PC-9 (cell line): ENCODE data around the gene R3HDML. TPM values are rescaled to one million over a fixed set of nuclear protein-coding genes. Genes with fewer than 3 reads are reported as not detected.

Experiments
- BruUV-seq: library from RNA; stranded (reverse); fragments of 400-500 nt; replicated peaks from 2 replicates; lab custom pipeline; 2021; lab: Mats Ljungman, UMichigan
- CTCF ChIA-PET: fragments of 300-600 bp; sonication (Branson Sonifier 250); formaldehyde crosslinking; loops from one replicate; lab custom pipeline; 2022; ENCODE audit warnings: antibody characterized with exemption; lab: Charles Lee
- POLR2A ChIA-PET: fragments of 300-600 bp; sonication (Branson Sonifier 250); formaldehyde crosslinking; loops from one replicate; lab custom pipeline; 2022; ENCODE audit warnings: antibody characterized with exemption; ENCODE audit not compliant: unreplicated experiment; lab: Charles Lee
- DNase-seq, 2 experiments: peaks; one replicate each; pipeline versions ENCODE4 v3.0.0 to v3.0.0-alpha.2; 2015 to 2022; ENCODE audit warnings: mixed read lengths in 1 of 2
- H2AFZ ChIP-seq: fragments of 200-600 bp; sonication (generic); 2 replicates; pipeline ENCODE4 v1.8.1; 2017; ENCODE audit warnings: antibody characterized with exemption
- H3F3A ChIP-seq: fragments of 200-600 bp; sonication (generic); 2 replicates; pipeline ENCODE4 v1.8.1; 2017; ENCODE audit warnings: antibody characterized with exemption, mild to moderate bottlenecking, low read depth; ENCODE audit not compliant: insufficient read depth
- H3K27ac ChIP-seq: fragments of 200-600 bp; sonication (generic); 2 replicates; pipeline ENCODE4 v1.6.1; 2016; ENCODE audit warnings: mixed run types
- H3K27me3 ChIP-seq: fragments of 200-600 bp; sonication (generic); 2 replicates; pipeline ENCODE4 v1.6.1; 2016; ENCODE audit warnings: low read depth, mixed run types; ENCODE audit not compliant: insufficient read depth
- H3K36me3 ChIP-seq: fragments of 200-600 bp; sonication (generic); 2 replicates; pipeline ENCODE4 v1.6.1; 2016; ENCODE audit warnings: low read depth, mixed run types
- H3K4me1 ChIP-seq: fragments of 200-600 bp; sonication (generic); replicated peaks from 2 replicates; pipeline ENCODE4 v1.6.1; 2016; ENCODE audit warnings: mixed run types; ENCODE audit not compliant: insufficient read depth
- H3K4me2 ChIP-seq: fragments of 200-600 bp; sonication (generic); 2 replicates; pipeline ENCODE4 v1.6.1; 2017; ENCODE audit warnings: mixed run types
- H3K4me3 ChIP-seq: fragments of 200-600 bp; sonication (generic); 2 replicates; pipeline ENCODE4 v1.6.1; 2016; ENCODE audit warnings: mixed run types
- H3K79me2 ChIP-seq: fragments of 200-600 bp; sonication (generic); 2 replicates; pipeline ENCODE4 v1.6.1; 2017; ENCODE audit warnings: low read depth, mixed run types
- H3K9me2 ChIP-seq: fragments of 200-600 bp; sonication (generic); 2 replicates; pipeline ENCODE4 v1.8.1; 2017; ENCODE audit warnings: mild to moderate bottlenecking; ENCODE audit not compliant: insufficient read depth
- H3K9me3 ChIP-seq: fragments of 200-600 bp; sonication (generic); 2 replicates; pipeline ENCODE4 v1.8.1; 2016; ENCODE audit warnings: low read depth; ENCODE audit not compliant: insufficient read depth
- H4K20me1 ChIP-seq: fragments of 200-600 bp; sonication (generic); 2 replicates; pipeline ENCODE4 v1.8.1; 2017; ENCODE audit not compliant: insufficient read depth
- EZH2 ChIP-seq: fragments of 200-600 bp; sonication (generic); IDR thresholded peaks from 2 replicates; pipeline ENCODE4 v1.8.0; 2017; ENCODE audit warnings: antibody characterized with exemption, low read depth
- intact Hi-C: fragments of 100-400 bp; cut with micrococcal nuclease; formaldehyde crosslinking; loops from one replicate; pipeline ENCODE4 v1.10.0; 2022; ENCODE audit not compliant: unreplicated experiment
- total RNA-seq: library from RNA; stranded (reverse); gene quantifications from 2 replicates; pipeline ENCODE4 v1.2.3, GENCODE V29; 2021
- TF ChIP-seq, protein P1 (sequence below): fragments of 200-600 bp; sonication (generic); conservative IDR thresholded peaks from 2 replicates; pipeline ENCODE4 v1.6.1; 2017; ENCODE audit warnings: mixed run types, antibody characterized with exemption, mild to moderate bottlenecking, moderate library complexity

R3HDML gene
- total RNA-seq, 1 experiment from 2014 or later: not detected

DNA sequence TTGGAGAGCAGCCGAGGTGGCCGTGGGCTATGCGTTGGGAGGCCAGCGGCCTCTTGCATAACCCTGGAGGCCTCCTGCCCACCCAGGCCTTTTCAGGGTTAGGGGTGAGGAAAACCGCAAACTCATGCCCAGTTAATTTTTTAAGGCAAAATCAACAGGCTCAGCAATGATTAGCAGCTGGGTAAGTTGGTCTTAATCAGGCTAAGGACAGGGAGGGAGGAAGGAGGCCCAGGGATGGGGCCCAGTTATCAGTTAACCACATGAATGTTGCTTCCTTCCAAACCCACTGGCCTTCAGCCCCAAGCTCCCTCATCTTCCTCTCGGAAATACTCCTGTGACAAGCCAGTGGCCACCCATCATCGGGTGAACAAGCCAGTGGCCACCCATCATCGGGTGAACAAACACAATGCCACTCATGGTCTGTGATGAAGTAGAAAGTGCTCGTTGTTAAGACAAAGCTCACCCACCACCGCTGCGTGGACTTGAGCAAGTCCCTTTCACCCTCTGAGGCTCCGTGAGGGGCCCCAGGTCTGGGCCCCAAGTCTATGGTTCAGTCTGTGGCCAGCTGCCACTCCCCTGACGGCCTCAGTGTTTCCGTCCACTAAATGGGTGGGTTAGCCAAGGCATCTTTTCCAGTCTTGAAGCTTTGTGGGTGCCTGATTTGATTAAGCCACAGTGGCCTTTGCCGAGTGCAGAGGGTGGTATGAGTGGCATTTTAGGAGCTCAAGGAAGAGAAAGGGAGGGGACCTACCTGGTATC is 58.0 kb downstream of the R3HDML start:
- H3K79me2 ChIP-seq: no peaks in the 10 kb centered on the region
- no peak overlapping the region for H3K4me3 ChIP-seq
- DNase-seq: no peak
- H3K9me3 ChIP-seq: no peaks in the 10 kb centered on the region
- H3K27ac ChIP-seq: no peak overlapping the region
- H4K20me1 ChIP-seq: no peaks in the 10 kb centered on the region
- H3K9me2 ChIP-seq: no peaks in the 10 kb centered on the region
- no peaks in the 10 kb centered on the region; the same call in 1 of the 2 replicates for H3K4me1 ChIP-seq
- POLR2A ChIA-PET: no interaction called here
- H3K36me3 ChIP-seq: no peaks in the 10 kb centered on the region
- no peak overlapping the region for H3K4me2 ChIP-seq
- H3K27me3 ChIP-seq: no peaks in the 10 kb centered on the region; the same call in 1 of the 2 replicates
- TF ChIP-seq, protein P1, sequence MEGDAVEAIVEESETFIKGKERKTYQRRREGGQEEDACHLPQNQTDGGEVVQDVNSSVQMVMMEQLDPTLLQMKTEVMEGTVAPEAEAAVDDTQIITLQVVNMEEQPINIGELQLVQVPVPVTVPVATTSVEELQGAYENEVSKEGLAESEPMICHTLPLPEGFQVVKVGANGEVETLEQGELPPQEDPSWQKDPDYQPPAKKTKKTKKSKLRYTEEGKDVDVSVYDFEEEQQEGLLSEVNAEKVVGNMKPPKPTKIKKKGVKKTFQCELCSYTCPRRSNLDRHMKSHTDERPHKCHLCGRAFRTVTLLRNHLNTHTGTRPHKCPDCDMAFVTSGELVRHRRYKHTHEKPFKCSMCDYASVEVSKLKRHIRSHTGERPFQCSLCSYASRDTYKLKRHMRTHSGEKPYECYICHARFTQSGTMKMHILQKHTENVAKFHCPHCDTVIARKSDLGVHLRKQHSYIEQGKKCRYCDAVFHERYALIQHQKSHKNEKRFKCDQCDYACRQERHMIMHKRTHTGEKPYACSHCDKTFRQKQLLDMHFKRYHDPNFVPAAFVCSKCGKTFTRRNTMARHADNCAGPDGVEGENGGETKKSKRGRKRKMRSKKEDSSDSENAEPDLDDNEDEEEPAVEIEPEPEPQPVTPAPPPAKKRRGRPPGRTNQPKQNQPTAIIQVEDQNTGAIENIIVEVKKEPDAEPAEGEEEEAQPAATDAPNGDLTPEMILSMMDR: no peak
- no peak for TF ChIP-seq EZH2
- CTCF ChIA-PET: no interaction called here
- intact Hi-C loops: no loop called here
- peaks cover 7% of the 10 kb centered on the region; the same call in 1 of the 2 replicates for H3F3A ChIP-seq
- BruUV-seq: no TSS peak
- H2AFZ ChIP-seq: no peak overlapping the region

GRCh38 chr20:44395461-44396340 is 58.9 kb downstream of the R3HDML start:
- intact Hi-C loops: no loop called here
- Histone ChIP-seq H2AFZ (no peak overlapping the region), H3K9me3 (no peaks in the 10 kb centered on the region), H3K4me3 (no peak overlapping the region), H3K27me3 (no peaks in the 10 kb centered on the region; the same call in 1 of the 2 replicates), H3K4me1 (peaks cover 2% of the 10 kb centered on the region), H3F3A (peaks cover 7% of the 10 kb centered on the region; the same call in 1 of the 2 replicates), H3K4me2 (no peak overlapping the region), H4K20me1 (no peaks in the 10 kb centered on the region), H3K79me2 (no peaks in the 10 kb centered on the region), H3K27ac (no peak overlapping the region), H3K36me3 (no peaks in the 10 kb centered on the region), H3K9me2 (no peaks in the 10 kb centered on the region)
- ChIA-PET CTCF (no interaction called here), POLR2A (no interaction called here)
- no TSS peak for BruUV-seq
- TF ChIP-seq, protein P1: no peak
- TF ChIP-seq EZH2: no peak
- DNase-seq: no peak

DNA sequence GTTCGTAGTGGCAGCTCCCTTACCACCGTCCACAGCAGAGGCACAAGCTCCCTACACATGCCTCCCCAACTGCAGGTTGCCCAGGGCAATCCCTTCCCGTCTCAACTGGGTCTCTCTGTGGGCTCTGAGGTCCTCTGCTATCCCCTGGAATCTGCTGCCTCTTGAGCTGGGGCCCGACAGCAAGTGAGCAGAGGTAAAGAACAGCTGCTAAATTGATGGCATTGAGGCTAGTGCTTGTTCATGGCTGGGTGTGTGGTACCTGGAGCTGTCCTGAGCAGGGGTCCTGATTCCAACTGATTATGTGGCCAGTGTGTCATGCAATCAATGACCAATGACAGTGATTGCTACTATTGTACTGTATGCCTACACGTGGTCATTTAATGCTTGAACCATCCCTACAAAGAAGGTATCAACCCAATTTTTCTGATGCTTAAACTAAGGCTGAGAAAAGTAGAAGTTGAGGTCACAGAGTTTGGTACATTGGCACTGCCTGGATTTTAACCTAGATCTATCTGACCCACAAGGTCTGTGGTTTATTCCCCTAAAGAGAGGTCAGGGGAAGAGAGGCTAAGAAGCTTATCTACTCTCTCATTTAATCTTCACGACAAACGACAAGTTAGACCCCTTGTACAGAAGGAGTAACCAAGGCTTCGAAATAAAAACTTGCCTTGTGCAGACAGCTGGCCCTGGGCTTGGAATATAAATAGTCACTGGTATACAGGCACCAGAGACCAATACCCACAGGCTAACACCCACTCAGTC is 59.7 kb downstream of the R3HDML start:
- TF ChIP-seq EZH2: no peak
- TF ChIP-seq, protein P1: no peak
- H3K4me1 ChIP-seq: peaks cover 6% of the 10 kb centered on the region
- intact Hi-C loops: no loop called here
- ChIA-PET CTCF (interaction anchor here (0.6 kb wide), 1 partner anchor 541 kb away, joined by 24 read pairs; no protein-coding TSS in a partner anchor), POLR2A (no interaction called here)
- H3F3A ChIP-seq: peaks cover 7% of the 10 kb centered on the region; the same call in 1 of the 2 replicates
- no TSS peak for BruUV-seq
- H2AFZ ChIP-seq: no peak overlapping the region
- H3K4me2 ChIP-seq: no peak overlapping the region
- no peaks in the 10 kb centered on the region for H3K36me3 ChIP-seq
- no peaks in the 10 kb centered on the region for H4K20me1 ChIP-seq
- DNase-seq: no peak
- H3K4me3 ChIP-seq: no peak overlapping the region
- H3K79me2 ChIP-seq: no peaks in the 10 kb centered on the region
- no peaks in the 10 kb centered on the region; the same call in 1 of the 2 replicates for H3K27me3 ChIP-seq
- no peak overlapping the region for H3K27ac ChIP-seq
- no peaks in the 10 kb centered on the region for H3K9me3 ChIP-seq
- no peaks in the 10 kb centered on the region for H3K9me2 ChIP-seq
